Right kidney (tissue), 1 donor: ENCODE results near the gene KCNQ1.
A peak's percentile ranks its signal among the peaks of the same experiment; 100 is the strongest.

Source experiments
- DNase-seq: peaks from one replicate; pipeline ENCODE4 v3.0.0-alpha.2; 2016

KCNQ1 gene

DNA sequence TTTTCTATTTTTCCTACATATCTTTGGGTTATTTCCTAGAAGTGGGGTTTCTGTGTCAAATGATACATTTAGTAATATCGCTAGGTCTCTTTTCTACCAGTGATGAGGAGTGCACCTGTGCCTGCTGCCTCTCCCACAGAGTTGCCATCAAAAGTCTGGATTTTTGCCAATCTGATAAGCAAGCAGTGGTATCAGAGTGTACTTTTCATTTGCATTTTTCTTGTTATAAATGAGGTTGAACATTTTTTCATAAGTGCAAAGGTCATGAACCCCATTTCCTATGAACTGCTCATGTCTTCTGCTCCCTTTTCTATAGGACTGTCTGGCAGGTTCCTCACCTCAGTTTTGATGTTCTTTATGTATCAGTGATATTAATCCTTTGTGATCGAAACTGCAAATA is 2.2 kb upstream of the KCNQ1 start:
- no peak for DNase-seq

DNA sequence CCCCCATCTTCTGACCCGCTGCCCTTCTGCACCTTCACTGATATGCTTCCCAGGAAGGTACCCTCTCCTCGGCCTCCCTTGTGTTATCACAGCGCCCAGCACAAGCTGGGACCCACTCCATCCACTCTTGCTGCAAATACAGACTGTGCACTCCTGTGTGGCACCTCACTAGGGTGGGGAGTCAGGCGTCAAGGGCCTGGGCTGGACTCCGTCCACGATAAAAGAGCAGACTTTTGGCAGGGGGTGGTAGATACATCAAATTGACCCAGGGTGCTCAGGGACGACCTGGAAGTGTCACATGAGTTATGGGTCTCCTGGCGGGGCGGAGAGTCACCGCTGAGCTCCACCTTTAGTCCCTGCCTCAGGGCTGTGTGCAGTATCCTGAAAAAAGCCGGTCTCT is 1.4 kb upstream of the KCNQ1 start:
- DNase-seq = no peak

- peak; percentile 50 for DNase-seq
These were observed 657 bp upstream of the KCNQ1 start, which contains the start of gene TRPM5 for GRCh38 chr11:2443881-2444820. Gene TRPM5 (minus strand): TSS chr11:2444514. CDS start chr11:2423036, 21,478 bp downstream.

DNA sequence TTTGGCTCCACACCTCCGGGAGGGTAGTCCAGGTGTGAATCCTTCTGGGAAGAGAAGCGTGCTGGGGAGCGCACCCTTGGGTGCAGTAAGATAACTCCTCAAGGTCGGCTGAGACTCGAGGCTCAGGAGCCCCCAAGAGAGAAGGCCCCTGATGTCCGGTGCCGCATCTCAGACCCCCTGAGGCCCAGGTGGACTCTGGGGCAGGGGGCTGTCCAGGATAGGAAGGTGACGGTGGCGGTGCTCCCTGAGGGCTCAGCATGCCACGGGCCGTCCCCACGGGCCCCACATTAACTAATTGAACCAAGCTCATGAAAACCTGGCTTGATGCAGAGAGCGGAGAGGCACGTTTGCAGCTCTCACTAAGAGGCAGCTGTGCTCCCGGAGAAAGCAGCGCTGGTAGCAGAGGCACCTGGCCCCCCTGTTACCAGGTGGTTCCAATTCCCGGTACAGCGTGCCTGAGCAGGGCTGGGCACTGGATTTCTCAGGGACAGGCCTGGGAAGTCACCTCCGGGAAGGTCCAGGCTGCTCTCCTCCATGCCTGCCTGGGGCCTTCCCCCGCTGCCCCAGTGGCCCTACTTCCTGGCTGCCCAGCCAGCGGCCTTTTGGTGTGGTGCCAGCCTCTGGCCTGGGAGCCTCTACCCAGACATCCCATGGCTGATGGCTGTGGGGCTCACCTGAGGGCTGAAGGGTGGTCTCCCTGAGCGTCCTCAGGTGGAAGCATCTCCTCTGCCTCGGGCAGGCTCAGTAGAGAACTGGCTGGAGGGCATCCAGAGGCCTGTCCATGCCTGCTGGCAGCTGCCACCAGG is 1.1 kb downstream of the KCNQ1 start:
- DNase-seq = no peak

GRCh38 chr11:2446590-2447252 is 1.9 kb downstream of the KCNQ1 start:
- no peak for DNase-seq

DNA sequence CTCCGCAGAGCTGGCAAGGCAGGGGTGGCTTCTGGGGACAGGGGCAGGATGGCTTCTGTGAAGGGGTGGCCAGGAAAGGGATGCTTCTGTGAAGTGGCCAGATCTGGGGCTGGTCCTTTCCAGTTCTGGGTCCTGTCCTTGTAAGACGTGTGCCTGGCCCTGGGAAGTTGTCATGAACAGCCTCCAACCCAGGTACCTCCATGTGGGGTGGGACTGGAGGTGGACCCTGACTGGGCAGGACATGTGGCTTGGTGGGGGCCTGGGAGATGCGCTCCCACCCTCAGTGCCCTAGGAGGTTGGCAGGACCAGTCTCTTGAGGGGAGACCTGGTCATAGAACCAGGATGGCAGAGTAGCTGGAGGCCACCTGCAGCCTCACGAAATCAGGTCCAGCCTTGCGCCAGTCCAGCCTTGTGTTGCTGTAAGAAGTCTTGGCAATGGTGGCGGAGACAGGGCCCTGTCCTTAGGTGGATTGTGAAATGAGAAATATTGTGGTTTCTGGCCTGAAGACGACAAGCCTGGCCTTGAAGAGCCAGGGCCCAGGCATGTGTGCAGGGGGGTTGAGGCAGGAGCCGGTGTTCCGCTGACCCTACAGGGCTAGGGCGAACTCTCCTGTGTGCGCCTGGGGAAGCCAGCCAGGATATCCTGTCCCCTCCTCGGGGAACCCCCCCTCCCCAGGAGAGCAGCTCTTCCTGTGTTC is 2.6 kb downstream of the KCNQ1 start:
- DNase-seq = no peak

GRCh38 chr11:2447951-2448650 is 3.3 kb downstream of the KCNQ1 start:
- DNase-seq = no peak

DNA sequence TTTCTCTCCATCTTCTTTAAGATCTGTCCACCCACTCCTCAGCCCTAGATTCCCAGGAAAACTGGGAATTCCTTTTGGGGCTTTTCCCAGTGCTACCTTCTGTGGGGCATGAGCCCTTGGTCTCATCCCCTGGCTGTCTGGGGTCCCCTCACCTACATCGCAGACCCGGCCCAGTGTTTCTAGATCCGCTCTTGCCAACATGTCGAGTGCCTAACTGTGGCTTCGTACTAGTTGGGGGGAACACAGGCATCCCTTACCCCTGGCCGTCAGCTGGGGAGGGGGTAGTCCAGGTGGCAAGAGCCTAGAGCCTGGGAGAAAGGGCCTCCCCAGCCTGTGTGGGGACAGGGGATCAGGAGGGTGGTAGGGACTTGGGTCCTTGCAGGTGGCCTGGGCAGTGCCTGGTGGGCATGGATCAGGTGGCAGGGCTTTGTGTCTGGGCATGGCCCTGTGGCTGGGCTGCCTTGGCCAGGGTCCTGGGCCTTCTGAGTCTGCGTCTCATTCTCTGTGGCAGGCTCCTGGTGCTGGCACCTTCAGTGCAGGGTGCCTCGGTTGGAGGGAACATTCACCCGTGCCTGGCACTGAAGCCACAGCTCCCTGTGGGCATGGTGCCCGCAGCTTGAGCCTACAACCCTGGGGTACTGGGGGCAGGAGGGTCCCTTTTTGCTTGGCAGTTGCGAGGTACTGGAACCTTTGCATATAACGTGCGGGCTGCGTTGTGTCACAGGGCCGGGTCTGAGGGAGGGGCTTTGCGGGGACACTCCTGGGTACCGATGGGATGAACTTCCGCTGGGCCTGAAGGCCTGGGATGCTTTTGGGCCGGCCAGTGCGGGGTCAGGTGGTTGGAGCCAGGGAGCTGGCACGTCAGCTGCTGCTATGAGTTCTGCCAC is 4.1 kb downstream of the KCNQ1 start:
- DNase-seq = no peak

- DNase-seq = no peak
These were observed 4.9 kb downstream of the KCNQ1 start for GRCh38 chr11:2449548-2450320.

GRCh38 chr11:2450321-2451041 is 5.7 kb downstream of the KCNQ1 start:
- DNase-seq = no peak

- no peak for DNase-seq
These were observed 6.5 kb downstream of the KCNQ1 start for GRCh38 chr11:2451336-2451735.

DNA sequence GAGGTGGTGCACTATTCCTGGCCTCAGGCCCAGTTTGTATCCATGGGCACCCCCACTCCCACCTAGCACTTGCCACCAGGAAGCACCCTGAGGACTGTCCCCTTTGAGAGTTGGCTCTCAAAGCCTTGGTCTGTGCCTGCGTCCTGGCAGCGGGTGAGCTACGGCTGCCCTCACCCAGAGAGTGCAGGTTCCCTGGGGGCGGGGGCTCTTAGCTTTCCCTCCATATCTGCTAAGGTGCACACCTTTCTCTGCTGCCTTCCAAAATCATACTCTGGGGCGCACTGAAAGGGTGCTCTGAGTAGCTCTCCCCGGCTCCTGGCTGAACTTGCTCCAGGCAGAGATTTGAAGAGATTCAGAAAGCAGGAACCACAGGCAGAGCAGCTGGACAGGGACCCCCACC is 7.1 kb downstream of the KCNQ1 start:
- DNase-seq = no peak

- peak; percentile 38 for DNase-seq
These were observed 7.7 kb downstream of the KCNQ1 start for GRCh38 chr11:2452321-2453012.

DNA sequence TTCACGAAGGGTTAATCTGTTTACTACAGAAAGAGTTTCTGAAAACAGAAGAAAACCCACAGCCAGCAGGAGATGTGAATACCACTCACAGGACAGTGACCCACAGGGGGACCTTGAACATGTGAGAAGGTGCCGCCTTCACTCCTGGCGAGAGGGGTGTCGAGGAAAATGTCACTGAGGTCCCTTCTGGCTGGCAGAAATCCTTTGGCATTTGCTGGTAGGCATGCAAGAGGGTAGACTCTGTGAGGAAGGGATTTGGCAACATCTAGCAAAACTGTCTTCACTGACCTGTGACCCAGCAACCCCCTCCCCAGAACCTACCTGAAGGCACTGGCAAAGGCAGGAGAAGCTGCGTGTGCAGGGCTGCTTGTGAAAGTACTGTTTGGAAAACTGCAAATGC is 8.6 kb downstream of the KCNQ1 start:
- no peak for DNase-seq

GRCh38 chr11:2458321-2458720 is 13.5 kb downstream of the KCNQ1 start:
- DNase-seq = no peak

- DNase-seq = no peak
These were observed 14.4 kb downstream of the KCNQ1 start for GRCh38 chr11:2459016-2459725.

GRCh38 chr11:2459796-2460531 is 15.2 kb downstream of the KCNQ1 start:
- no peak for DNase-seq
